ENCODE measurements around the gene ATXN7.
A peak's percentile ranks its signal among the peaks of the same experiment; 100 is the strongest.

The ATXN7 gene

DNA sequence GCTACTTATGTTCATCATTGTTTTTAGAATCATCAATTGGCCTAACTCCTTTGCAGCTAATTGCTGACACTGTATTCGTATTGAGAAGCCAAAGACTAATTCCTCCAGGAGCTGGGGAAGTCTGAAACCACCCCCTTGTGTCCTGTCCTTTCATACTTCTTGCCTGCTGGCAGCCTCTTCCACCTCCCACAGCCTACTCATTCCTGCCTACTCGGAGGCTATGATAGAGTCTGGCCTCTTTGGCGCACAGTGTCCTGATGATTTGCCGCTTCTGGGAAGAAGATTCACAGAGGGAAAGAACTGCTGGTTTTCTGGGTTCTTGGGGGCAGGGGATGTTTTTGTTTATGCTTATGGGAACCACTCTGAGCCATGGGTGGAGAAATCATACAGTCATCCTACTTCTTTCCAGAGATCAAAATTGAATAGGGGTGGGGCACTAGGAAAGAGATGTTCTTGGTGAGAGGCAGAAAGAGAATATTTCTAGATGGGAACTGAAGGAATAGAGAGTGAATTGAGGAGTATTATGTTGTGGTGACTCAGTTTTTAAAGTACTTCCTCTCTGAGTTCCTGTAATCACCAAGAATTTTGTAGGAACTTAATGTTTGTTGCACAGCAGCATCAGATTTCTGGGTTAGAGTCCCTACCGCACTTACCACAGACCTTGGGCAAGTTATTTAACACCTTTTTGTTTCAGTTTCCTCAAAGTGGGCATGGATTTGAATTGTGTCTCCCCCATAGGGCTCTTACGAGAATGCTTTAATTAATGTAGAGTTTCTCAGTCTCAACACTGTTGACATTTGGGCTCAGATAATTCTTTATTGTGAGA lies 70.6 kb downstream of the ATXN7 start:
- no peak for DNase-seq (ENCODE audit: low read depth)

DNA sequence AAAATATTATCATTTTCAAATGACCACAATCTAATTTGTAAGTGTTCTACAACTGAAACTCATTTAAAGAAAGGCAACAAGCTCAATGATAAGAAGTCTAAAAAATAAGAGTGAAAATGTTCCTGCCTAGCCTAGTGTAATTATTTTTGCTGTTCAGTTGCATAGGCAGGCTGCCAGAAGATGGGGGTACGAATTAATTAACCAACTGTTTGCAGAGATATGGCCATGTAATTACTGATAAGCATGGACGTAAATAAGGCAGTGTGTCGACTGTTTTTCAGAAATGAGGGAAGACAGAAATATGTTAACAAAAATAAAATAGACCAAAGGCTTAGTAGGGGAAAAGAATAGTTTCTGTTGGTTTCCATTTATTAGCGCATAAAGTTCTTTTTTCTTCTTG lies 73.3 kb downstream of the ATXN7 start:
- no peak for DNase-seq (ENCODE audit: low read depth)

DNA sequence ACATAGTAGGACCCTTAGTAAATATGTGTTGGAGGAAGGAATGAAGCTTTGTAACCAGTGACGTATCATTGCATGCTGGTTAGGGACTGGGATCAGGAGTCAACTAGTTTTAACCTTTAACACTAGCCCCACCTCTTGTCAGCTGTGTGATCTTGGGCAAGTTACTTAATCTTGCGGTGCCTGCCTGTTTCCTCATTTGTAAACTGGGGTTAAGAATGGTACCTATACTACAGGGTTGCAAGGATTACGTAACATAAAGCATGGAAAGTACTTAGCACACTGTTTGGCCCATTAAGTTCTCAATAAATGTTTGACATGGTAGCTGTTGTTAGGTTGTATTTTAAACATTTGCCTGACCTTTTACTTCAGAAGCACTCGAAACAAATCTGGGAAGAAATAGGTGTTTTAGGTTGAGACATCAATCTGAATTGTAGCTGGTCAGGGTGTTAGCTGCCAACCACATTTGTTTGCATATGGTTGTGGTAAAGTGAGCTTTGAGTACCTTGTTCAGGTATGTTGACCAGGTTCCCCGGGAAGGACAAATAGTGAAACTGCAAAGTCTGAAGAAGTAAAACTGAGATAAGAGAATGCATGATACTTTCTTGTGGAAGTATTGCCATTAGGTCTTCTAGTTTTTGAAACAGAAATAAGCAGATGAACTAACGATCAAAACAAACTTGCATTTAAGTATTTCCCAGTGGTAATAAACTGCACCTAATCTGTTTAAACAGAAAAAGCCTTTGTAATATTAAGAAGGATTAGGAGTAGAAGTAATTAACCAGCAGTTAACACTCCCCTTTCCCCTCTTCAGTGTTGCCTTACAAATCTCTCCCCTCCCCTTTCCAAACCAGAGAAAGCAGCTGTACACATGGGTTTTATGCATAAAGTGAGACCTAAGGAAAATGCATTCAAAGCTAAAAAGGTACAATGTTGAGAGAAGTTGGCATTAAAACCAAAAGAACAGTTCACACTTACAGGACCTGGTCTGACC lies 74.3 kb downstream of the ATXN7 start:
- no peak for DNase-seq (ENCODE audit: low read depth)

DNA sequence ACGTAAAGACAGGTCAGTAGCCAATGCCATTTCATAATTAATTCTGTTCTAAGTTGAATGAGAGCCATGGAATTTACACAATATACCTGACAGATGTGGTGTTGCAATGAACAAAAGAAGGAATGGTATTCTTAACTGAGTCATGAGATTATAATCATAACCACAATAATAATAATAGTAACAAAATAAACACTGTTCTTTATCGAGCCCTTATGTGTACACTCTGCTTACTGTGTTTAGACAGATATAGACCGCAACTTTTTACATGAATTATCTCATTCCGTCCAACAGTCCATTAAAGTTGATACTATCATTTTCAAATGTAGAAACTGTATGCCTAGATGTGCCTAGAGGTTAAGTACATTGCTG lies 76.7 kb downstream of the ATXN7 start:
- peak; percentile 39 for DNase-seq (ENCODE audit: low read depth)

DNA sequence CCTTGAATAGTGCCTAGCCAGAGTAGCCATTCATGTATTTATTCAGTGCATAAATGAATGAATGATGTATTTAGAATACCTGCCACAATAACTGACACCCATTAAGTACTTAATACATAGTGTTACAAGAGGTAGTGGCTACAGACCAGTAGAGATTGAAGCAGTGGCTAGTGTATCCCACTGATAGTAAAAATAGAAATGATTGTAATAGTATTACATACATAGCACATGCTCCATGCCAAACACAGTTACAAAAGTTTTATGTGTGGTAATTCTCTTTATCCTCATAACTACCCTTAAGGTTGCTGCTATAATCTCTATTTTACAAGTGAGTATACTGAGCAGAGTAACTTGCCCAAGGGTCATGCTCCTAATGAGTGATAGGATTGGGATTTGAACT lies 78.9 kb downstream of the ATXN7 start:
- no peak for DNase-seq (ENCODE audit: low read depth)

DNA sequence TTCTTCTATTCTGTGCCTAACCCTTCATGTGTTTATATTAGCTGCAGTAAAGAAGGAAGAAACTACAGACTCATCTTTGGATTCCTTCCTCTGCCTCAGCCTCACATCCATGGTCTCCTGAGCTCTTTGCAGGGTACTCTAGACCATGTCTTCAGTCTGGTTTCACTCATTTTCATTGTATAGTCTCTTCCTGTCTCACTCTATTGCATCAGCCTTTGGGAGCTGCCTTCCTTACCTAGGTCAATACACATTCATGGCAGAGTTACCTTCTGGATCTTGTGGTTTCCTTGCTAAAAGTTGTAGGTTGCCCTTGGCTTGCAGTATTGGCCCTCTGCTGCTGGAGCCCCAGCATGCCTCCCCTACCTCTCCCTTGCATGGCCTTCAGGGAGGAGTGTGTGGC lies 80.0 kb downstream of the ATXN7 start:
- DNase-seq (ENCODE audit: low read depth) = no peak

DNA sequence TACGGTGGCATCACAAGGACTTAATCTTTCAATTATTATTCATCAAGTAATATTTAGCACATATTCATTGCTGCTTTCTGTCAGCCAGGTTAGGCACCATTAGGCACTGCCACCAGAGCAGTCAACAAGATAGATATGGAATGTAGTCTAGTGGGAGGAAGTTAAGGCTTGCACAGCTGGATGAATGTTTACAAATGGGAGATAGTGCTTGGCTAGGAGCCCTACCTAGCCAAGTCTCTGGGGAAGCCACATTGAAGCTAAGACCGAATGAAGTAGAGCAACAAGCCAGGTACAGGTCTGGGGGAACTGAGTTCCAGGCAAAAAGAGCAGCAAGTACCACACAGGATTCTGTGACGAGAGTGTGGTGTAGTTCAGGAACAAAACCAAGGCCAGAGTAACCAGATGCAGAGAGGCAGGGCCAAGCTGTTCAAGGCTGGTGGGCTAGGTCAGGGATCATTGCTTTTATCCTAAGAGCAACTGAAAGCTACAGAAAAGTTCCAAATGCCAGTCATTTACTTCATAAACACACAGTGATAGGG lies 82.0 kb downstream of the ATXN7 start:
- DNase-seq (ENCODE audit: low read depth) = no peak

DNA sequence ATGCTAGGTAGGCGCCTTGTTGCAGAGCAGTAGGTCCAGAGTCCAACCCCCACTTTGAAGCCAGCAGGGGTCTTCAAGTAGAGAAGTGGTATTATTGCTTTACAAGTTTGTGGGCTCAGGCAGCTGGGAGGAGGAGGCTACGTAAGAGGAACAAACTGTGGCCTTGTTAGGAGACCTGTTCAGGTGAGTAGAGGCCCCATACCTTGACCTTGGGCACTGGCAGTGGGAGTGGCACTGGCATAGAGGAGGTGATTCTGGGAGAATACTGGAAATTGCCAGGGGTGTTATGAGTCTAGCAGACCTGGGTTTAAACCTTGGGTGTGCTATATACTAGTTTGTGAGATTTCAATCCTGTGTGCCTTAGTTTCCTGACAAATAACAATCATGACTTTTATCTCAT lies 83.1 kb downstream of the ATXN7 start:
- no peak for DNase-seq (ENCODE audit: low read depth)

DNA sequence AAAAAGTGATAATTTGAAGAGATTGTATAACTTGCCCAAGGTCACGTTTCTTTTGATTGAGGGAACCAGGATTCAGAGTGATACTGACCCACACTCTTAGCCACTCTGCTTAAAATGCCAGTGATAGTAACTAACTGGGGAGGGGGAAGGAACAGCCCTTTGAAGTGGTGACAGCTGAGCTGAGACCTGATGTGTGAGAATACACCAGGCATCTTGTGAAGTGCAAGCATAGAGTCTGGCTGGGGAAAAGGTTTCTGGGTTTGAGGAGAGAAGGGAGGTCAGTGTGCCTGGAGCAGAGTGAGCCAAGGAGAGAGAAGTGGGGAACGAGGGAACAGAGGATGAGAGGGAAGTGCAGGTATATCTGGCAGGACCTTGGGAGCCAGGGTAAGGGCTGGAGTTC lies 83.9 kb downstream of the ATXN7 start:
- DNase-seq (ENCODE audit: low read depth) = no peak

DNA sequence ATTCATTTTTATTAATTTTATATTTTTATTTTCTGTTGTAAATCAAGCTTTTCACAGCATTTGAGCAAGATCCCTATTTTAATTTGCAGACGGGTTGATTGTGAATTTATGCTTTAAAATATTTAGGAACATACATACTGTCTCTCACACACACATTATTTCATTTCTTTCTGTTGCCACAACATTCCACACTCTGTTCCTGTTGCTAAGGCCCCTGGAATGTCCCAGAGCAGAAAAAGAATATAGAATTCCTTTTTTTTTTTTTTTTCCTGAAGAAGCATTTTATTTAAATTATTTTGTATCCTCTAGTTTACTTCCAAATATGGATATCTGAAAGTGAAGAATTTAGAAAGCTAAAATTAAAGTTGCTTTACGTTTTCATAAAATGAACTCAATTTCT lies 85.3 kb downstream of the ATXN7 start:
- DNase-seq (ENCODE audit: low read depth) = peak; percentile 43

DNA sequence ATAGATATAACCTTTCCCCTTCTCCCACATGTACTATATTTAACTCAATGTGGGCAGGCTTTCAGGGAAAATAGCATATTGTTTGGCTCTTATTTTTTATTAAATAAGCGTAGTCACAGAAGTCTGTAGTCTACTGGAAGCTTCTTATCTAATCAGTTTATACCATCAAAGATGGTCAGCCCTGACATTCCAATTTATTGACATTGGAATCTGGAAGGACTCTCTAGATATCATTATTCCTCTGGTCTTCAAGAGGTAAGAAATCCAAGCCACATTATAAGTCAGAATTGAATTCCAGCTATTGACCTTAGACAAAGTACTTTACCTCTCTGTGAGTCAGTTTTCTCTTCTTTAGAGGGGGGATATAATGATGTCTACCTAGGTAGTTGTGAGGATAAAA lies 87.0 kb downstream of the ATXN7 start:
- DNase-seq (ENCODE audit: low read depth) = no peak

DNA sequence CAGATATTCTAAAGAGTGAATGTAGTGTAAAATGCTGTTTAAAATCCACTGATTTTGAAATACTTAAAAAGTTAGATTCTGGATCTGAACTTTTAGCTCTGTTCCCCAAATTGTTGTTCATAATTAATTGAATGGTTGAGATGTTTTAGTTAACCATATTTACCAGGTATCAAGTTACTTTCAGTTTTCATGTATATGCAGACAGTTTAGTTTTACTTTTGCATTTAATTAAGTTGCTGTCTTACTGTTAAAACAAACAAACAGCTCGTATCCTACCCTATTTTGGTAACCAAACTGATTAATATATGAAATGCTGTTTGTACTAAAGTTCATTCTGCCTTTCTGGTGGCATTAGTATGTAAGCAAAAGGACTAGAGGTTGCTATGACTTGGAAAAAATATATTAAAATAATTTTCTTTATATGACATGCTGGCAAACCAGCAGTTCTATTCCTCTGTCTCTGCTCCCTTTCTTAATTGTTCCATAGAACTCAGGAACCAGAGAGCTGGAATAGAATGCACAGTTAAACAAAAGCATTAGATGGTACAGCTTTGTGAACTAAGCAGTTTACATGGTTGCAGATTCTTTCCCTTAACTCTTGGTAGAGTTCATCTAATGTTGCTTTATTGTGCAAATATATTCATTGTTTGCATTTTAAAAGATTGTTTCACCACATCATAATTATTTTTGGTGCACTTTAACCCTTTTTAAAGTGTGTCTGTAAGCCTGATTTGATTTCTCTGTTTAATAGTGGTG lies 88.0 kb downstream of the ATXN7 start:
- DNase-seq (ENCODE audit: low read depth) = no peak

DNA sequence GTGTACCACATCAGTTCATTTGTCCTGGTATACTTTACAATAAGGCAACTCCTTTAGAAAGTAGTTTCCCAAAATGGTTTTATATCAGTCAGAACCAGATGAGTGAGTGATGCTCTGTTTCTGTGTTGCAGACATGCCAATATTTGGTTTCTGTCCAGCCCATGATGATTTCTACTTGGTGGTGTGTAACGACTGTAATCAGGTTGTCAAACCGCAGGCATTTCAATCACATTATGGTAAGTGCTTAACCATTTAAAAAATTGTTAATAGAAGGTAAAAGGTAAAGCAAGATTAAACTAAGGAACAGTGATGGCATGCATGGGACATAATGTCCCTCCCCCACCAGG lies 88.6 kb downstream of the ATXN7 start:
- no peak for DNase-seq (ENCODE audit: low read depth)

DNA sequence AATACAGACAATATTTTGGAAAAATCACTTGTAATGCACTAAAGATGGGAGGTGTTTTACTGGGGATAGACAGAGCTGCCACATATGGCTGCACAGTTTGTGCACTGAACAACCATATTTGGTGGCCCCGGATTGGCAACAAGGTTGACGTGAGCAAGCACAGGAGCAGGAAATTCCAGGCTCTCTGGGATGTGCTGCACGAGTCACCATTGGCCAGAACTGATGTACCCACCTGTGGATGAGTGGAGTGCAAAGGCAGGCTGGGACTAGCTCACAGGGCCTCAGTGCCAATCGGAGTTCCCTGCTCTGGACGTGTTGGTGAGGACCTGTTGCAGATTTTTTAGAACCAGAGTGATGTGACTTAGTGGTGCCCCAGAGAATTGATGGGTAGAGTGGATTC lies 90.5 kb downstream of the ATXN7 start:
- no peak for DNase-seq (ENCODE audit: low read depth)

DNA sequence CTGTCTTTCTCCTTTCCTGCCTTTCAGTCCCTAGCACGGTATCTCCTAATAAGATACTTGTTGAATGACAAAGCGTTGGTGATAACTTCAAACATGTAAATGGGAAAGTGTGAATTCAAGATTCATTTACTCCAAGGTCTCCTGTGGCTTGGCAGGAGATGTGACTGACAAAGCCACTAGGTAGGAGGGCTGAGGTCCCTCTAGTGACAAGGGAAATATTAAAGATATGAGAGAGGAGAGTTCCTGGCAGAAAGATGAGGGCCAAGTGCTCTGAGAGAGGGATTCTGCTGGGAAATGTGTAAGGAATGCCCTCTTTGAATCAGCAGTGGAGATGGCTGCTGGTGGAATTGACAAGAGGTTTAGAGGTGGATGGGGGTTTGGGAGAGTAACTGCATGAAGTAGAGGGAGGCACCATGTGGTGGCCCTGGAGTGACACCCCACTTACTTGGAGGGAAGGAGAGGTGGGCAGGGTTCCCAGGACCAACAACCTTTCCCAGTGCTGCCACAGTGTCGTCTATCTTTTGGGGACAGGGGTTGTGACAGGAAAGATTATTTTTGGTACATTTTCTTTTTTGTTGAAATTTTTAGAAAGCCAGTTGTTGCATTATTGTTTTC lies 91.5 kb downstream of the ATXN7 start:
- no peak for DNase-seq (ENCODE audit: low read depth)

DNA sequence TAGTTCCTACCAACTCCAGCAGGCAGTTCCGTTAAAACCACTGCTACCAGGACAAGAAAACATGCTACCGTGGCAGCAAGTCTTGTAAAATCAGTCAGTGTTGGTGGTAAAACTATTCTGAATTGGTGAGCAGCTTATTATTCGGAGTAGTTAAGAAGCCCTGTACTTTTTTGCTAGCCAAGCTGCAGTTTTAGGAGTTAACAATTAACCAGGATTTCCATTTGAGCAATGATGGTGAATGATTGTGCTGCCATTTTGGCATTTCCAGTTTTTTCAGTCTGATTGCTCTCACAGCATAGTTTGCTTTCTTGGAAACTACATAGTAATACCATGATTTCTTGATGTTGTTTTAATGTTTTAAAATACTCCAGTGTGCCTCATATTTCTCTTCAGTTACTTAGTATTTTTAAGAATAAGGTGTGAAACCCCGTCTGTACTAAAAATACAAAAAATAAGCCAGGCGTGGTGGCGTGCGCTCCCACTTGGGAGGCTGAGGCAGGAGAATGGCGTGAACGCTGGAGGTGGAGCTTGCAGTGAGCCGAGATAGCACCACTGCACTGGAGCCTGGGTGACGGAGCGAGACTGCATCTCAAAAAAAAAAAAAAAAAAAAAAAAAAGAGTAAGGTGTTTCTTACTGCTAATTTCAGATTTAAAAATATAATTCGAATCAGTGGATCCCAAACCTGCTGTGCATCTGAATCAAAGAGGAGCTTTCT lies 92.3 kb downstream of the ATXN7 start:
- DNase-seq (ENCODE audit: low read depth) = no peak

DNA sequence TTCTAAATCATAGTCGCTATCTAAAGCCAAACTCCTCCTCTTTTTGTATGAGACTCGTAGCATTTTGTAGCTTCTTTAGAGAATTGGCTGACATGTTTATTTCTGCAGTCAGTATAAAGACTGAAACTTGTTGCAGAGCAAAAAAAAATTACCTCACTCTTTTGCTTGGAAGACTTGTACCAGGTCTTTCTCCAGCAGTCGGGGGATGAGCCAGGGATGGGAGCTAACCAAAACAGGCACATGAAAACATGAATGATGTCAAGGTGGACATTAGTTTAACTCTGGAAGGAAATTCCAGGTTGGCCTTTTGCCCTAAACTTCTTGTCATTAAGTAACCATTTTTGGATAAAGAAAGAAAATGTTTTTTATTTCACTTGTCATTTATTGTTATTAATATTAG lies 95.5 kb downstream of the ATXN7 start:
- DNase-seq (ENCODE audit: low read depth) = no peak

DNA sequence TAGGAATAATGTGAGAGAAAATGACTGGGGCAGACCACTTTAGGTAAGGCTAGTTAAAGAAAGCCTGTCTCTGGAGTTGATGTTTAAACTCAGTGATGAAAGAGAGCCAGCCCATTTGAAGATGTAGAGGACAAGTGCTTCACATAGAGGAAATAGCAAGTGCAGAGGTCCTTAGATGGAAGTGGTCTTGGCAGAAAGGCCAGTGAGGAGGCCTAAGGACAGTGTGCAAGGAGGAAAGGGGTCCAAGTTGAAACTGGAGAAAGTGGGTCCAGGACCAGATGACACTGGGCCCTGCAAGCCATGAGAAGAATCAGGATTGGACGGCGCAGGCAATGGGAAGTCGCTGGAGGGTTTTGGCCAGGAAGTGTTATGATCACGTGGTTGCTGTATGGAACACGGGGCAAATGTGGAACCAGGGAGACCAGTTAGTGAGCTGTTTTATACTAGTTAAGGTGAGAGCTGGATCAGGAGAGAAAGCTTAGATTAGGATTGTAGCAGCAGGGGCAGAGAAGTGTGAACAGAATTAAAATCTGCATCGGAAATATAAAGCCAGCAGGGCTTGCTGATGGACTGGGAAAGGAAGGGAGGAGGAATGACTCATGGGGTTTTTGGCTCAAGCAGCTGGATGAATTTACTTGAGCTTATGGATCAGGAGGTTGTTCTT lies 96.5 kb downstream of the ATXN7 start:
- peak; percentile 63 for DNase-seq (ENCODE audit: low read depth)

DNA sequence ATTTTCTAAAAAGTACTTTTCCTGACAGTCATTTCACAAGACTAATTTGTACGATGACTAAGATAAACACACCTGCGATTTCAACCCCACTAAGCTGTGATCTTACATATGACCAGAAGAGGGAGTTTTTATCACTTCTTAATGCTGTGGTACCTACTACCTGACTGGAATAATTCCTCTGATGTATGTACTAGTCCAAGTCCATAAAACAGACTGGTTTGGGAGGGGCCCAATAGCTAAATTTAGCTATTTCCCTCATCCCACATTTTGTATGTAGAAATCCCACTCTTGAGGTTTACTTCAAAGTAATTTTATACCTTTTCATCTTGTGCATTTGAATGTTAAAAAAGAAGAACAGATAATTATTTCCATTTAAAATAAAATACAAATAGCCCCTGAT lies 98.2 kb downstream of the ATXN7 start:
- no peak for DNase-seq (ENCODE audit: low read depth)

DNA sequence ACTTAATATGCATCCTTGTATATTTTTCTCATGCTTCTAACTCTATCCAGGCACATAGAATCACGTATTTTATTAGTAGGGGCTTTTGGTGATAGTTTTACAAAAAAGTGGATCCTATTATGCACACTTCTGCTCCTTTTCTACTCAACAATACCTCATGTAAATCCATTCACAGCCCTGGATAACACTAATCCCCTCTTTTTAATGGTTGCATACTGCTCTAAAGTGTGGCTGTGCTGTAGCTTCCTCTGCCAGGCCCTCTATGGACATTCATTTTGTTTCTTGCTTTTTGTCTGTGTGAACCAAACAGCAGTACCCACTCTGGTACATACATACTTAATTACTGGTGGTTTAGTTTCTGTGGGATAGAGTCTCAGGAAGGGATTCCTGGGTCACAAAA lies 99.8 kb downstream of the ATXN7 start:
- no peak for DNase-seq (ENCODE audit: low read depth)
